HepG2 (cell line): ENCODE results near the gene NNMT. TPM values are rescaled to one million over a fixed set of nuclear protein-coding genes. Genes with fewer than 3 reads are reported as not detected.

ENCODE experiments used
- AKNA ChIP-seq: sonication (generic); formaldehyde crosslinking; IDR thresholded peaks from 2 replicates; pipeline ENCODE4 v1.4.0; 2020; ENCODE audit warnings: missing genetic modification reagents, borderline replicate concordance
- ATF6 ChIP-seq: sonication (generic); formaldehyde crosslinking; conservative IDR thresholded peaks from 2 replicates; pipeline ENCODE4 v1.4.0; 2020; ENCODE audit warnings: missing genetic modification reagents
- CBX2 ChIP-seq, 2 experiments: fragments of 200-600 bp in 1 of 2; sonication (generic); formaldehyde crosslinking in 1 of 2; IDR thresholded peaks; 2 replicates each; pipeline versions ENCODE4 v1.7.0 to v1.8.1; 2018 to 2022; ENCODE audit warnings: low read depth in 2 of 2, low read length in 1 of 2, mild to moderate bottlenecking in 1 of 2, missing genetic modification reagents in 1 of 2
- FOXA3 ChIP-seq: IDR thresholded peaks from 2 replicates; pipeline ENCODE4 v1.6.1; 2016; ENCODE audit warnings: missing genetic modification reagents, missing compliant biosample characterization
- HNF4A ChIP-seq: sonication (generic); formaldehyde crosslinking; IDR thresholded peaks from 2 replicates; pipeline ENCODE4 v1.4.0; 2020; ENCODE audit warnings: missing genetic modification reagents
- KLF12 ChIP-seq: sonication (generic); formaldehyde crosslinking; IDR thresholded peaks from 2 replicates; pipeline ENCODE4 v1.4.0; 2020; ENCODE audit warnings: missing genetic modification reagents, borderline replicate concordance
- MAZ ChIP-seq, 2 experiments: sonication (generic) in 1 of 2; formaldehyde crosslinking in 1 of 2; IDR thresholded peaks; 2 replicates each; pipeline versions ENCODE4 v1.5.0 to v1.6.1; 2012 to 2020; ENCODE audit warnings: low read depth in 2 of 2, mild to moderate bottlenecking in 2 of 2, borderline replicate concordance in 1 of 2, improper control_type of control experiment in 1 of 2, low read length in 1 of 2, missing genetic modification reagents in 1 of 2, moderate library complexity in 1 of 2
- MED8 ChIP-seq: sonication (generic); formaldehyde crosslinking; IDR thresholded peaks from 2 replicates; pipeline ENCODE4 v1.8.1; 2023; ENCODE audit warnings: mild to moderate bottlenecking, missing genetic modification reagents; ENCODE audit not compliant: insufficient replicate concordance
- MEIS1 ChIP-seq: sonication (generic); formaldehyde crosslinking; IDR thresholded peaks from 2 replicates; pipeline ENCODE4 v1.9.0; 2021; ENCODE audit warnings: mild to moderate bottlenecking, missing genetic modification reagents, moderate library complexity, borderline replicate concordance
- NBN ChIP-seq: fragments of 450-650 bp; conservative IDR thresholded peaks from 2 replicates; pipeline ENCODE4 v1.6.1; 2017
- PAX8 ChIP-seq: sonication (generic); formaldehyde crosslinking; IDR thresholded peaks from 2 replicates; pipeline ENCODE4 v1.8.0; 2022; ENCODE audit warnings: mild to moderate bottlenecking, missing genetic modification reagents, borderline replicate concordance
- PBX3 ChIP-seq: sonication (generic); formaldehyde crosslinking; IDR thresholded peaks from 2 replicates; pipeline ENCODE4 v1.8.1; 2023; ENCODE audit warnings: missing genetic modification reagents, inconsistent platforms, borderline replicate concordance
- SMAD3 ChIP-seq: sonication (generic); formaldehyde crosslinking; IDR thresholded peaks from 2 replicates; pipeline ENCODE4 v1.4.0; 2020; ENCODE audit warnings: missing genetic modification reagents
- SOX5 ChIP-seq: IDR thresholded peaks from 2 replicates; pipeline ENCODE4 v1.6.1; 2016; ENCODE audit warnings: borderline replicate concordance
- ZNF562 ChIP-seq: sonication (generic); formaldehyde crosslinking; IDR thresholded peaks from 2 replicates; pipeline ENCODE4 v1.8.0; 2022; ENCODE audit warnings: missing genetic modification reagents, borderline replicate concordance
- ZNF644 ChIP-seq: IDR thresholded peaks from 2 replicates; pipeline ENCODE4 v1.6.1; 2016; ENCODE audit warnings: low read depth
- polyA plus RNA-seq, 8 experiments: library from polyadenylated mRNA; depleted of rRNA in 3 of 8; stranded (reverse) in 7 of 8; unstranded in 1 of 8; fragments of >200 nt; fragmentation: Illumina TruSeq in 4 of 8; extraction: Trizol in 4 of 8; gene quantifications; 2 replicates each; pipeline versions ENCODE4 v1.2.1 to v1.2.3, GENCODE V29; 2011 to 2016; ENCODE audit warnings: low read depth in 4 of 8, missing spikeins in 1 of 8, mixed read lengths in 1 of 8; ENCODE audit not compliant: insufficient read depth in 1 of 8
- total RNA-seq, 5 experiments: library from RNA; depleted of rRNA; stranded (reverse); fragments of >200 nt; fragmentation: Illumina TruSeq; extraction: Trizol; gene quantifications; 2 replicates each; pipeline ENCODE4 v1.2.3, GENCODE V29; 2016; ENCODE audit warnings: low read depth in 1 of 5
- TF ChIP-seq, protein P1 (sequence below): sonication (generic); formaldehyde crosslinking; IDR thresholded peaks from 2 replicates; pipeline ENCODE4 v1.5.0; 2020; ENCODE audit warnings: missing genetic modification reagents, mild to moderate bottlenecking, borderline replicate concordance
- TF ChIP-seq, protein P2 (sequence below): sonication (generic); formaldehyde crosslinking; IDR thresholded peaks from 2 replicates; pipeline ENCODE4 v1.8.0; 2022; ENCODE audit warnings: mild to moderate bottlenecking, missing genetic modification reagents; ENCODE audit not compliant: insufficient replicate concordance

The NNMT gene
- total and polyA plus RNA-seq, 2 of the 13 experiments (the other 11 are each of a cell fraction or from before 2014, with no cell fraction given), result 0.13 TPM; not detected in 1

- TF ChIP-seq AKNA (CRISPR knock-in tag) (no peak), HNF4A (no peak), FOXA3 (CRISPR knock-in tag) (no peak), MEIS1 (CRISPR knock-in tag) (no peak), MED8 (CRISPR knock-in tag) (no peak), ZNF562 (CRISPR knock-in tag) (no peak), ZNF644 (no peak), KLF12 (CRISPR knock-in tag) (no peak), SOX5 (CRISPR knock-in tag) (no peak), SMAD3 (CRISPR knock-in tag) (no peak), CBX2 (IDR thresholded peaks at IDR 0.05; ENCODE audit: low read depth, low read length) (no peak), CBX2 (CRISPR knock-in tag; IDR thresholded peaks at IDR 0.05; ENCODE audit: low read depth) (no peak), PAX8 (CRISPR knock-in tag) (no peak), NBN (no peak), PBX3 (no peak), ATF6 (CRISPR knock-in tag) (no peak), MAZ (IDR thresholded peaks at IDR 0.05; ENCODE audit: borderline replicate concordance, low read depth, low read length) (0 out of 2 replicates have a peak, but pooled peaks have one; percentile 31), MAZ (CRISPR knock-in tag; IDR thresholded peaks at IDR 0.05; ENCODE audit: low read depth) (peak; percentile 57)
- TF ChIP-seq, protein P1, sequence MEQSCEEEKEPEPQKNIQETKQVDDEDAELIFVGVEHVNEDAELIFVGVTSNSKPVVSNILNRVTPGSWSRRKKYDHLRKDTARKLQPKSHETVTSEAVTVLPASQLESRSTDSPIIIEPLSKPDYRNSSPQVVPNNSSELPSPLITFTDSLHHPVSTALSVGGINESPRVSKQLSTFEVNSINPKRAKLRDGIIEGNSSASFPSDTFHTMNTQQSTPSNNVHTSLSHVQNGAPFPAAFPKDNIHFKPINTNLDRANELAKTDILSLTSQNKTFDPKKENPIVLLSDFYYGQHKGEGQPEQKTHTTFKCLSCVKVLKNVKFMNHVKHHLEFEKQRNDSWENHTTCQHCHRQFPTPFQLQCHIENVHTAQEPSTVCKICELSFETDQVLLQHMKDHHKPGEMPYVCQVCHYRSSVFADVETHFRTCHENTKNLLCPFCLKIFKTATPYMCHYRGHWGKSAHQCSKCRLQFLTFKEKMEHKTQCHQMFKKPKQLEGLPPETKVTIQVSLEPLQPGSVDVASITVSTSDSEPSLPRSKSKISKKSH (CRISPR knock-in tag), result 0 out of 2 replicates have a peak, but pooled peaks have one; percentile 24
- TF ChIP-seq, protein P2, sequence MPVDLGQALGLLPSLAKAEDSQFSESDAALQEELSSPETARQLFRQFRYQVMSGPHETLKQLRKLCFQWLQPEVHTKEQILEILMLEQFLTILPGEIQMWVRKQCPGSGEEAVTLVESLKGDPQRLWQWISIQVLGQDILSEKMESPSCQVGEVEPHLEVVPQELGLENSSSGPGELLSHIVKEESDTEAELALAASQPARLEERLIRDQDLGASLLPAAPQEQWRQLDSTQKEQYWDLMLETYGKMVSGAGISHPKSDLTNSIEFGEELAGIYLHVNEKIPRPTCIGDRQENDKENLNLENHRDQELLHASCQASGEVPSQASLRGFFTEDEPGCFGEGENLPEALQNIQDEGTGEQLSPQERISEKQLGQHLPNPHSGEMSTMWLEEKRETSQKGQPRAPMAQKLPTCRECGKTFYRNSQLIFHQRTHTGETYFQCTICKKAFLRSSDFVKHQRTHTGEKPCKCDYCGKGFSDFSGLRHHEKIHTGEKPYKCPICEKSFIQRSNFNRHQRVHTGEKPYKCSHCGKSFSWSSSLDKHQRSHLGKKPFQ (CRISPR knock-in tag), result no peak
Observed at GRCh38 chr11:114280696-114281095, 15.5 kb upstream of the NNMT start (continued).
